GM18502 (cell line): ENCODE results near the gene SAE1.
A peak's percentile ranks its signal among the peaks of the same experiment; 100 is the strongest.

Experiments
- ATAC-seq: cut with Tn5 transposase; IDR thresholded peaks from one replicate; pipeline ENCODE4 v1.9.1; 2021; ENCODE audit warnings: mild to moderate bottlenecking; ENCODE audit not compliant: unreplicated experiment, poor library complexity

Gene SAE1

DNA sequence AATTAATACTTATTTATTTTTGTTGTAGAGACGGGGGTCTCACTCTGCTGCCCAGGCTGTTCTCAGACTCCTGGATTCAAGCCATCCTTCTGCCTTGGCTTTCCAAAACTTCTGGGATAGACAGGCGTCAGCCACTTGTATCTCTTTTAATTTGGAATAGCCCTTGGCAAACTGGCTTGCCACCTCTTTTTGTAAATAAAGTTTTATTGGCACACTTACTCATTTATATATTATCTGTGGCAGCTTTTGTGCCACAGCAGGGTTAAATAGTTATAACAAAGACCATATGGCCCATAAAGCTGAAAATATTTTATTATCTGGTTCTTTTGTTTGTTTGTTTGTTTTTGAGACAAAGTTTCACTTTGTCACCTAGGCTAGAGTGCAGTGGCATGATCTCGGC lies 69.9 kb downstream of the SAE1 start:
- no peak for ATAC-seq

- ATAC-seq, result no peak
These were observed 72.6 kb downstream of the SAE1 start for GRCh38 chr19:47203254-47203653.

GRCh38 chr19:47209319-47210179 lies 78.9 kb downstream of the SAE1 start:
- no peak for ATAC-seq

- no peak for ATAC-seq
These were observed 79.5 kb downstream of the SAE1 start for GRCh38 chr19:47210180-47210490.

DNA sequence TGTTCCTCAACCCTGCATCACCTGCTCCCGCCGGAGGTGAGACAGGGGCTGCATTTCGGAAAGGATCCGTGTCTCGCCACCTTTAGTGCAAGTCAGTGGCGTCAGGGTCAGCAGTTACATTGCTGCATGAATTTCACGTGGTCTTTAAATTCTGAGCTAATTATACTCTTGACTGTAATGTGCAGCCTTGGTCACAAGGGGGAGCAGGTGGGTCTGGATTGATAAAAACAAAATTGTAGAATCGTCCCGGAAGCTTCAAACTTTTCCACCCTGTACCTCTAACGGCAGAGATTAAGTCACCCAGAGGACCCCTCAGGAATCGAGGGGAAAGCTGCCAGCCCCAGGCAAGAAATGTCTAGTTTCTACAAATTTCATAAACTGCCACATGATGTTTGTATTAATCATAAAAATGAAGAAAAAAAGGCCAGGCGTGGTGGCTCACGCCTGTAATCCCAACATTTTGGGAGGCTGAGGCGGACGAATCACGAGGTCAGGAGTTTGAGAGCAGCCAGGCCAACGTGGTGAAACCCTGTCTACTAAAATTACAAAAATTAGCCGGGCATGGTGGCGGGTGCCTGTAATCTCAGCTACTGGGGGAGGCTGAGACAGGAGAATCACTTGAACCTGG lies 80.2 kb downstream of the SAE1 start:
- ATAC-seq, result no peak

- ATAC-seq, result no peak
These were observed 84.9 kb downstream of the SAE1 start for GRCh38 chr19:47215581-47215980.

DNA sequence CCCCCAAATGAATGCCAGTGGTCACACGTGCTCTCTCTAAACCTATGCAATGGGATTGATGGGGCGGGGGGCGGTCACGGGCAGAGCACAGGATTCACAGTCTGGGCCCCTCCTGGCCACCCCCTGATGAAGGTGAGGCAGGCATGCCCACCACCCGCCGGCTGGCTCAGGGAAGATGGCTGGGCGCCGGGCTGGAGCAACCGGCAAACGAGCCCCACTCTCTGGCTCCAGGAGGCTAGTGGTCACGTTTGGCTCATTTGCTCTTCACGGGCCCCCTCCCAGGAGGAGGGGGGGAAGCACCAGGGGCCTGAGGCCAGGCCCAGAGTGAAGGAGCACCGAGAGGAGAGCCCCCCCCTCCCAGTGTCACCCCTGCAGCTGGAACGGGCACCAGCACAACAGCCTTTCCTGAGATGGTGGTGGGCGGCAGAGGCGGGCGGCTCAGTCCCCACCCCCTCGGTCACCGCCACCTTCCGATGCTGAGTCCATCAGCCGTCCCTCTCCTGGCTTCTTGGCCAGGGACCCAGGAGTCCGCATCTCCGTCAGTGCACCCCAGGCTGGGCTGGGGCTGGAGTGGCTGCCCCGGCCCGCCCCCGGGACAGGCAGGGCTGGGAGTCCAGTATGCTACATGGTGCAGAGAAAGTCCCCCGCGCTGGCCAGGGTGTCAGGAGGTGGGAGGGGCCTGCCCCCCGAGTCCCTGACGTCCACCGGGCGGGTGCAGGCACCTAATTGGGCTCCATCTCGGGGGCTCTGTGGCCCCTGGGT lies 90.6 kb downstream of the SAE1 start:
- no peak for ATAC-seq

DNA sequence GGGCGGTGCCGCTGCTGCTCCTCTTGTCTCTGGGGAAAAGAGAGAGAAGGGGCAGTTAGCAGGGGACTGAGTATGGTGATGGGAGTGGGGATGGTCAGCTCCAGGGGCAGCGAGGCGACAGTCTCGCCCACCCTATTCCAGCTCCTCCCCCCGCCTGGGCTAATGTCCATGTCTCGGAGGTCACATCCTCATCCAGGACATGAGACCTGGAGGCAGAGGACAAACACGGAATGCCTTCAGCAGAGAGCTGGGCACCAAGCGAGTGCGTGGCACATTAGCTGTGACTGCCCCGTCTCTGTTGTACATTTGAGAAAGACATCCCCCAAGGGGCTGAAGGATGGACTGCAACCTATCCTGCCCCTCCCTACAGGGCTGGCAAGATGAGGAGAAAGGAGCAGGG lies 91.3 kb downstream of the SAE1 start:
- no peak for ATAC-seq

- peak; percentile 40 for ATAC-seq
These were observed 95.3 kb downstream of the SAE1 start for GRCh38 chr19:47225746-47226425.

- ATAC-seq, result peak; percentile 24
These were observed 96.1 kb downstream of the SAE1 start for GRCh38 chr19:47226426-47227351.

- ATAC-seq, result no peak
These were observed 96.9 kb downstream of the SAE1 start for GRCh38 chr19:47227352-47228167.

DNA sequence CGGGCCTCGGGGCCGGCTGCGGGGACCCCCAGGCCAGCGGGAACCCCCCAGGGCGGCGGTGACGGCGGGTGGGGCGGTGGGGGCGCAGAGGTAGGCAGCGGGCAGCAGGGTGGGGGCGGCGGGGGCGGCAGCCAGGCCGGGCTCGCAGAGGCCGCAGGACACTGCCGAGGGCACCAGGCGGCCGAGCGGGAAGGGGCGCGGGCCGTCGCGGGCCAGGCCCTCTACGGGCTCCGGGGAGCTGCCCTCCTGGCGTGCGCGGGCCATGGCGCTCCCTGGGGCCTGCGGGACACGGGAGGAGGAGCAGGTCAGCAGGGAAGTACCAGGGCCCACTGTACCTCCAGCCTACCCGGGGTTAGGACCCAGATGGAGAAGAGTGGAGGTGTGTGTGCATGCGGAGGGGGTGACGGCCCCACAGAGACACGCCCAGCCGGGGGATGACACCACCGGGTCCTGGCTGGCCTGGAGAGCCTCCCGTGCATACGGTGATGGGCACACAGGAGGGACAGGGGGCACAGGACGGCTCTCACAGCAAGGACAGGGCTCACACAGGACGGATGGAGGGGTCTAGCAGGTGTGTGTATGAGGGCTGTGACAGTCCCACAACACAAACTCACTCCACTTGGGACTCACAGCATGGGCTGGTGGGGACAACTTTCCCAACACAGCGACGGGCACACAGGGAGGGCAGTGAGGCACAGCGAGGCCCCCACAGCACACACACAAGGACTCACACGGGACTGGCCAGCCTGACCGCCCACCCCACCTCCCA lies 97.7 kb downstream of the SAE1 start:
- ATAC-seq, result no peak

DNA sequence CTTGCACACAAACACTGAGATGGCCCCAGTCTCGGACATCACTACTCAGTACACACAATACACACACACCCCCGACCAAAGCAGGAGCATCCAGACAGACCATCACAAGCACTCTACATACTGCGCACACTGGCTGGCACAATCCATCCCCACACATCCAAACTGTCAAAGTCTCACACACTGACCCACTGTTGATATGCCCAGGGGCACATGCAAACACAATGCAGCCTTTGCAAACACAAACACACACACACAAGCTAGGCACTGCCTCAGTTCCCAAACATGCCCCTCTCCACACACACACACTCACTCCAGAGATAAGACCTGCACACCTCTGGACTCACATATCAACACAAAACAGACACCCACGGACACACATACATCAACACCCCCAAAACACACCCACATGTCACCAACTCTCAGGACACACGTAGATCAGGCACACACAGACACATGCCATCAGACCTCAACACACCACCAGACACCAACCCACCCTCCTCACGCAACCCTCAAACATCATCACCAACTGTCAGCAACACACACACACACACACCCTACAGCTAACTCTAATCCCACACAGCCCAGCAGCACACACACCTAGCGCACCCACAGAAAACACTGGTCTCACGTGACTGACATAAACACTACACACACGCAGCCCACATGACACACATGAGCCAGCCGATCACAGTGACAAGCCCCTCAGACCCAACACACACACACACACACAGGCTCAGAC lies 98.5 kb downstream of the SAE1 start:
- ATAC-seq, result no peak

- ATAC-seq, result no peak
These were observed 99.0 kb downstream of the SAE1 start for GRCh38 chr19:47229676-47230053.

- peak; percentile 26 for ATAC-seq
These were observed 99.7 kb downstream of the SAE1 start for GRCh38 chr19:47230054-47230920.

DNA sequence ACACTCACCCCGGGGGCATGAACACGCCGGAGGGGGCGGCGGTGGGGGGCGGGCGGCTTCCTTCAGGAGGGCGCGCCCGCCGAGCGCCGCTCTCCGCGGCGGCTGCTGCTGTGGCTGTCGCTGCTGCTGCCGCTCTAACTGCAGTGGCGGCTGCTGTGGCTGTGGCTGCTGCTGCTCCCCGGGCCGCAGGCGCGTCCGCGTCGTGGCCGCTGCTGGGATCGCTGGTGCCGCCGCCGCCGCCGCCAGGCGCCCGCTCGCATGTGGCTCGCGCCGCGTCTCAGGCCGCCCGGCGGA lies 100.2 kb downstream of the SAE1 start, which contains the start of gene BBC3:
Gene BBC3 (minus strand): TSS at position 279 of the 294 bp plus-strand sequence. CDS start 2,768 bp downstream, outside the sequence.
- no peak for ATAC-seq
